Stomach smooth muscle (tissue), 2 donors: ENCODE measurements around the gene ACOT13.
A peak's percentile ranks its signal among the peaks of the same experiment; 100 is the strongest.
"Not testable (repeated sequence)": the region's sequence is repeated elsewhere in the genome, so short reads cannot be mapped to it uniquely, and the experiment has no call there.

Experiments
- H3K27ac ChIP-seq: one replicate; pipeline ENCODE4 v1.7.0; 2013; ENCODE audit warnings: mild to moderate bottlenecking, low read length, inconsistent platforms
- H3K27me3 ChIP-seq, 2 donors: one replicate each; pipeline ENCODE4 v1.7.0; 2013; ENCODE audit warnings: low read length in 2 of 2; ENCODE audit not compliant: insufficient read depth in 2 of 2, control insufficient read depth in 1 of 2
- H3K36me3 ChIP-seq, 2 donors: one replicate each; pipeline ENCODE4 v1.7.0; 2013; ENCODE audit warnings: low read length in 2 of 2; ENCODE audit not compliant: control insufficient read depth in 2 of 2, insufficient read depth in 2 of 2
- H3K4me1 ChIP-seq: one replicate; pipeline ENCODE4 v1.7.0; 2013; ENCODE audit warnings: low read length; ENCODE audit not compliant: control insufficient read depth, insufficient read depth
- H3K4me3 ChIP-seq, 2 donors: one replicate each; pipeline ENCODE4 v1.7.0; 2013; ENCODE audit warnings: low read length in 2 of 2
- H3K9ac ChIP-seq, 2 donors: one replicate each; pipeline ENCODE4 v1.7.0; 2013; ENCODE audit warnings: low read length in 2 of 2, mild to moderate bottlenecking in 1 of 2
- H3K9me3 ChIP-seq, 2 donors: one replicate each; pipeline ENCODE4 v1.7.0; 2013; ENCODE audit warnings: low read length in 2 of 2; ENCODE audit not compliant: control insufficient read depth in 2 of 2
- donor health status: healthy.
- donor health status: Pancreatic carcinoma.

The ACOT13 gene

GRCh38 chr6:24710519-24711303 lies 43.8 kb downstream of the ACOT13 start:
- Histone ChIP-seq H3K27me3 (no peaks in the 10 kb centered on the region), H3K27ac (no peak overlapping the region), H3K9me3 (no peaks in the 10 kb centered on the region), H3K4me3 (no peak overlapping the region), H3K9ac (no peak overlapping the region), H3K36me3 (peaks cover 49 to 52% of the 10 kb centered on the region in 2 donors), H3K4me1 (no peaks in the 10 kb centered on the region)

- not testable (repeated sequence) for H3K9ac ChIP-seq, H3K27ac ChIP-seq
- H3K36me3 ChIP-seq, result peaks cover 11 to 16% of the 10 kb centered on the region in 2 donors
These were observed 49.8 kb downstream of the ACOT13 start for GRCh38 chr6:24716602-24717148.

DNA sequence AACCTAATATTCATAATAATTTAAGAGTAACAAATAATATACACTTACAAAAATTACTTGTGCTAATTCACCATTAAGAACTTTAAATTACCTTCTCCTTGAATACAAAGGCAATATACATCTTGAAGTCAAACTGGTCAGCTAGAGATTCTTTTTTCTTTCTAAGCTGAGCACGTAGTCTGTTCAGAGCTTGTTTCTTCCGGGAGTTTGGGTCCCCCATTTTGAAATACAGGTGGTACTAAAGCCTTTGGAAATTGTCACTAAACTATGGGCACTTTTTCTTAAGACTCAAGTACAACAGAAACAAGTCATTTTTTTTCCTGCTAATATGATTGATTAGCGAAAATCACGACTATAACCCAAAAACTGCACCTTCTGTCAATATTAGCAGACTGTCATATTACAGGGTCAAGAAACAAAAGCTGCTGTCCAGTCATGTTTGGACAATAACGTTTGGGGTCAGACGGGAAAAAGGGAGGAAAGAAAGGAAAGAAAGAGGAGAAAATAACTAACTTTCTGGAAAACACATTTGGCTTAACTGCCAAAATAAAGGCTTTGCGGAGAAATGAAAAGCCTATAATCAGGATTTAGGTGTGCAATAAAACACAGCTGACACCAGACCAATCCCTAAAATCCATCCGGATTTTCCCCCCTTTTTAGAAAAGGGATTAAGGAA lies 51.7 kb downstream of the ACOT13 start:
- peak overlapping the region; percentile 6 to 99 for H3K9ac ChIP-seq
- peaks cover 9% of the 10 kb centered on the region in 2 donors for H3K36me3 ChIP-seq
- H3K27me3 ChIP-seq, result no peaks in the 10 kb centered on the region
- peaks cover 6% of the 10 kb centered on the region for H3K4me1 ChIP-seq
- no peaks in the 10 kb centered on the region for H3K9me3 ChIP-seq
- H3K4me3 ChIP-seq, result peak overlapping the region; percentile 92 to 95
- peak overlapping the region; percentile 13 for H3K27ac ChIP-seq

More at GRCh38 chr6:24716602-24717148, 49.8 kb downstream of the ACOT13 start:
- peak overlapping the region; percentile 92 to 95 for H3K4me3 ChIP-seq
- H3K9me3 ChIP-seq, H3K27me3 ChIP-seq, H3K4me1 ChIP-seq: not testable (repeated sequence)

DNA sequence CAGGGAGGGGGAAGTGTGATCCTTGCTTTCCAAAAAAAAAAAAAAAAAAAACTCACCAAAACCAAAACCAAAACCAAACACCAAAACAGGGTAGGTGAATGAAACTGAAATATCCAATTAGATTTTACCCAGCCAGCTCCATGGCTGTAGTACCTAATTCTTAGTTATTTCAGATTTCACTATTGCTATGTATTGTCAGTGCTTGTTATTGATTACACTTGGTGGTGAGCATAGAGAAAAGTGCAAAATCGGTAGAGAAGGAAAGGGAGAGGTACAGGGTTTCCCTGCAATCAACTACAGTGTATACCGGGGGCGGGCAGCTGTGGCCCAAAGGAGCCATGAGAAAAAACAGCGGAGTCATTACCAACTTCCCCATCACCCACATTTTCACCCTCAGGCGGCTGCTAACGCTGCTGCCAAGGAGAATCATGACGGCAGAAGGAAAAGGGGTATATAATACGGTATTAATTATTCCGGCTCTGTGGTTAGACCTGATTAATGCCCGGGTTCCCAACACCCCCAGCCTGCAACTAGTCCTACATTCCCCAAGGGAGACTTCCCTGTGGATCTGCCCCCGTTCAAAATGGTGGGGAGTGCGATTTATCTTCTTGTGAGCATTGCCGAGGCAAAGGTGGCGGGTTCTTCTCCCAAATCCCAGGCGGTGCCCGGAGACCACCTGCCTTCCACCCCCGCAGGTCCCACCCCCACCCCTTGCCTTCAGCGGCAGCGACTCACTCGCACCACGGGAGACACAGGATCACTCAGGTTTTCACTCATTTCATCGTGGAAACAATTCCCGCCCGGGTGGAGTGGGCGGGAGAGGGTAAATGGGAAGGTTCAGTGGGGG lies 52.5 kb downstream of the ACOT13 start, which contains the start of gene C6orf62:
Gene C6orf62 (minus strand): TSS at position 30 of the 847 bp plus-strand sequence. CDS start 486 bp downstream, outside the sequence.
- H3K4me1 ChIP-seq, result peaks cover 6% of the 10 kb centered on the region
- H3K27ac ChIP-seq, result peak within 1 kb of the TSS; percentile 99
- no peaks in the 10 kb centered on the region for H3K27me3 ChIP-seq
- peak within 1 kb of the TSS; percentile 92 to 95 for H3K4me3 ChIP-seq
- peaks cover 3% of the 10 kb centered on the region in 2 donors for H3K36me3 ChIP-seq
- H3K9me3 ChIP-seq, result no peaks in the 10 kb centered on the region
- peak within 1 kb of the TSS; percentile 78 to 99 for H3K9ac ChIP-seq

DNA sequence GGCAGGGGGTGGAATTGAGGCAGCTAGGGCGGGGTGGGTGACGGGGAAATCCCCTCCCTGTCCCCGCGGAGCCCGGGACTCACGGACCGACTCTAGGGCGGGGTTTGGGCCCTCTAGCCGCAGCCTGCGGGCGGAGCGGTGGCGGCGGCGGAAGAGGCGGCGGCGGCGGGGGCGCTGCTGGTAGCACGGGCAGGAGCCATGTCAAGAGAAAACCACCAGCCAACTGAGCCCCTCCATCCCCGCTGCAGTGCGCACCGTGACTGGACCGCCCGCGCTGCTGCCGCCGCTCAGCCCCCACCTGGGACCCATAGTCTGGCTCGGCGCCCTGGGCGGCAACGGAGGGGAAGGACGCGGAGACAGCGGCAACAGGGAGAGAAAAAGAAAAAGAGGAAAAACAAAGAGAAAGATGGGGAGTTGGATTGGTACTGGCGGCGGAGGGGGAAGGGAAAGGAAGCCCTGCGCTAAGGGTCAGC lies 53.3 kb downstream of the ACOT13 start:
- peaks cover 6% of the 10 kb centered on the region for H3K4me1 ChIP-seq
- no peaks in the 10 kb centered on the region for H3K27me3 ChIP-seq
- peak overlapping the region; percentile 99 for H3K9ac ChIP-seq
- H3K36me3 ChIP-seq, result peaks cover 0 to 3% of the 10 kb centered on the region in 2 donors
- peak overlapping the region; percentile 92 for H3K4me3 ChIP-seq
- H3K27ac ChIP-seq, result peak overlapping the region; percentile 99
- no peaks in the 10 kb centered on the region for H3K9me3 ChIP-seq

GRCh38 chr6:24720604-24721460 lies 54.0 kb downstream of the ACOT13 start:
- no peaks in the 10 kb centered on the region for H3K27me3 ChIP-seq
- H3K27ac ChIP-seq, result peak overlapping the region; percentile 99
- H3K9me3 ChIP-seq, result no peaks in the 10 kb centered on the region
- H3K4me3 ChIP-seq, result peak overlapping the region; percentile 92
- peaks cover 6% of the 10 kb centered on the region for H3K4me1 ChIP-seq
- H3K36me3 ChIP-seq, result peaks cover 0 to 3% of the 10 kb centered on the region in 2 donors
- H3K9ac ChIP-seq, result peak overlapping the region; percentile 99

GRCh38 chr6:24721461-24722215 lies 54.8 kb downstream of the ACOT13 start:
- Histone ChIP-seq H3K36me3 (peaks cover 0 to 3% of the 10 kb centered on the region in 2 donors), H3K27ac (peak overlapping the region; percentile 99), H3K9ac (peak overlapping the region; percentile 95 to 97), H3K4me1 (peaks cover 6% of the 10 kb centered on the region), H3K27me3 (no peaks in the 10 kb centered on the region), H3K4me3 (peak overlapping the region; percentile 88 to 92), H3K9me3 (no peaks in the 10 kb centered on the region)

DNA sequence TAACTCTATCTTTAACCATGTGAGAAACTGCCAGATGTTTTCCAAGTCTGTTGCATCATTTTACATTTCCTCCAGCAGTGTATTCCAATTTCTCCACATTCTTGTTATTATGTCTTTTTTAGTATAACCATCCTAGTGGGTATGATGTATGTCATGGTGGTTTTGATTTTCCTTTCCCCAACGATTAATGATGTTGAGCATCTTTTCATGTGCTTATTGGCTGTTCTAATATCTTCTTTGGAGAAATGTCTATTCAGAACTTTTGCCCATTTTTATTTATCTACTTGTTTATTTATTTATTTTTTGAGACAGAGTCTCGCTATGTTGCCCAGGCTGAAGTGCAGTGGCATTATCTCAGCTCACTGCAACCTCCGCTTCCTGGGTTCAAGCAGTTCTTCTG lies 56.4 kb downstream of the ACOT13 start:
- Histone ChIP-seq H3K27me3 (peaks cover 0 to 2% of the 10 kb centered on the region in 2 donors), H3K27ac (no peak overlapping the region), H3K4me1 (no peaks in the 10 kb centered on the region), H3K9ac (no peak overlapping the region), H3K4me3 (no peak overlapping the region), H3K36me3 (no peaks in the 10 kb centered on the region), H3K9me3 (no peaks in the 10 kb centered on the region)

- not testable (repeated sequence) for H3K36me3 ChIP-seq, H3K4me3 ChIP-seq, H3K4me1 ChIP-seq, H3K9me3 ChIP-seq, H3K27me3 ChIP-seq, H3K27ac ChIP-seq, H3K9ac ChIP-seq
These were observed 63.8 kb downstream of the ACOT13 start for GRCh38 chr6:24730653-24731052.
